Stimulated activated CD8-positive, alpha-beta memory T cell treated with anti-CD3 and anti-CD28 coated beads, Interleukin-4, amount 100 ng/mL, for 48 hours (primary cell): ENCODE measurements around the gene KCNE4.

Source experiments
- DNase-seq: peaks from one replicate; pipeline ENCODE4 v3.0.0-alpha.2; 2020

Gene KCNE4

DNA sequence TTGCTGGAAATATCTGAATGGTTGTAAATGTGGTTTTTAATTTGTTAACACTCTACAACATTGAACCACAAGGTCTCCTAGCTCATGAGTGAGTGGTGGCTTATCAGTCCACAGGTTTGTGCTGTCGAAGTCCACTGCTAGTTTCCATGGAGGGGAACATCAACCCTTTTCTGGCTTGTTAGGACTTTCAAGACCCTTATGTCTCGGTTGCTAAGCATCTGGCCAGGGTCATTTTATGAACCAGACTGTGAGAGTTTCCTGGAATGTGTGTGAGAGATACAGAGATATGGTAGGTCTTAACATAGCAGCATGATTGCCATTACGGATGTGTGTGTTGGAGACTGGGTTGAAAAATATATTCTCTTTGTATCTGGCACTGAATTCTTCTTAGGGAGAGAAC lies 36.9 kb downstream of the KCNE4 start:
- DNase-seq = no peak

DNA sequence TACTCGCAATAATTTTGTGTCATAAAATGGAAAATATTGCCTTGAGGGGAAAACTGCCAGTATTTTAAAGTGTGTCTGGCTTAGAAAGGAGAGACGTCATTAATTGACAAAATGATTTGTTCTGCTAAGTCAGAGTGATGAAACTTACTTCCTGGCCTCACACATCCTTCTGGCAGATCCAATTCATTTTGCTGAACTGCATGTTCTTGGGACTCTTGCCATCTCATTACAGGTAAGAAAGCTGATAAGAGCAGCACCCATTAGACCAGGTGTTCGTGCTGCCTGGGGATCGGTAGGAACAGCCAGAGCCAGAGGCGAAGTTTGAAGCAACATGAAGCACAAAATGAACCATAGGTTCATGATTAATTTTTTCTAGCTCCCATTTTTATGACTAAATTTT lies 38.0 kb downstream of the KCNE4 start:
- DNase-seq = no peak

DNA sequence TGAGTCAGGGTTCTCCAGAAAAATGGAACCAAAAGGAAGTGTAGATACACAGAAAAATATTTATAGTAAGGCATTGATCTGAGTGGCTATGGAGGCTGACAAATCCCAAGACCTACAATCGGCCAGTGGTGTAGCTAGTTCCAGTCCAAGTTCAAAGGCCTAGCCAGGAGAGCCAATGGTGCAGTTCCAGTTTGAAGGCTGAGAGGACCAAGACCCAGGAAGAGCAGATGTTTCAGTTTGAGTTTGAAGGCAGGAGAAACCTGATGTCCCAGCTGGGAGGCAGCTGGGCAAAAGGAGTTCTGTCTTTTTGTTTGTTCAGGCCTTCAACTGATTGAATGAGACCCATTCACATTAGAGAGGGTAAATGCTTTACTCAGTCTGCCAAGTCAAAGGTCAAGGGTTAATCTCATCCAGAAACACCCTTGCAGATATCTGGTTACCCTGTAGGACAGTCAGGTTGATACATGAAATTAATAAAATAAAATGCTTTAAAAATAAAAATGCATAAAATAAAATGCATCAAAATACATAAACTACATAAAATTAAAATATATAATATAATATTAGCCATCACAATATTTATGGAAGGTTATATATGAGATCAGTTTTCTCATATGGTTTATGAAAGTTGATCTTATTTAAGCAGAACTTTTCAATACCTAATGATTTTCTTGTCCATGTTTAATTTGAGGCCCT lies 38.7 kb downstream of the KCNE4 start:
- no peak for DNase-seq

DNA sequence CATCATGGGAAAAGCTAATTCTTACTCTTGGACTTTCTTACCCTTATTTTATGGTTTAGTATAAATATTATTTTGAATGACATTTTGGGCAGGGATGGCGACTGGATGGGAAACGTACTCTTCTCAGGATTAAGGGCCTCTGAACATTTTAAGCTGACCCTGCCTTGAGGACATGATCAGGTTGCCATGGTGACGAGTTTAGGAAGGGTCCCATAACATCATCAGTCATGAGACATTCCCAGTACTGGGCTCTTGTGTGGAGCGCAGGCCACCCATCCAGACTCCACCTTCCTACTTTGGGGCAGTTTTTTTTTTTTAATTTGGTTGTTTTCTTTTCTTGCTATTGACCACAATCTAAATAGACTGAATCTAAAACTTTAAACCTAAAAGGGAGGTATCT lies 40.7 kb downstream of the KCNE4 start:
- no peak for DNase-seq

DNA sequence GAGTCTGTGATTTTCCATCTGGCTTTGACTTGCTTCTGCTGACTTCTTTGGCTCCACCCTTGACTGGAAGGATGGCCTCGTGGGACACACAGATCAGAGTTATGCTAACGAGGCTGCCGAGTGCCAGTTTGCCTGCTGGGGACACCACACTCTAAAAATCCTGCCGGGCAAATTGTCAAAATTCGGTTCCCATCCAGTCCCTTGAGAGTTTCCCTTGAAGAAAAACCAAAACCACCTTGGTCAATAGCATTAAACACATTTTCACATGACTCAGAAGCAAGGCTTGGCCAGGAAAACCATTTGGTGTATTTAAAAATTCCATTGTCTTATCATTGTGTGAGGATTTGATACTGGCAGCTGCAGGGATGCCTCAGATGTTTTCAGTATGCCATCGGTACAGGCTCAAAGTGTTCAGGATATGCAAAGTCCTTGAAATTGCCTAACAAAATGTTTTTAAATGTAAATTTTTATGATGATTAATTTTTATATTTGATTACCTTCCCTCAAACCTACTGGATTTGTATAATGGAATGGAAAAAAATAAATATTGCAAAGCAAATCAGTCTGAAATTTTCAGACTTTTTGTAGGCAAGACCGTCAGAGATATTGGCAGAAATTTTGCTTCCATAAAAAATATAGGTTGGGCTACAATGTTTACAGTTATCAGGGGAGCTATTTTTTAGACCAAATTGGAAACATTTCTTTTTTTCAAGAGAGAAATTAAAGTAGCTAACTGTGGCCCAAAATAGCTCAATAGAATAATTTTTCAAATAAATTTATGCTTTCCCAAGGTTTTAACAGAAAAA lies 41.6 kb downstream of the KCNE4 start:
- DNase-seq = no peak

DNA sequence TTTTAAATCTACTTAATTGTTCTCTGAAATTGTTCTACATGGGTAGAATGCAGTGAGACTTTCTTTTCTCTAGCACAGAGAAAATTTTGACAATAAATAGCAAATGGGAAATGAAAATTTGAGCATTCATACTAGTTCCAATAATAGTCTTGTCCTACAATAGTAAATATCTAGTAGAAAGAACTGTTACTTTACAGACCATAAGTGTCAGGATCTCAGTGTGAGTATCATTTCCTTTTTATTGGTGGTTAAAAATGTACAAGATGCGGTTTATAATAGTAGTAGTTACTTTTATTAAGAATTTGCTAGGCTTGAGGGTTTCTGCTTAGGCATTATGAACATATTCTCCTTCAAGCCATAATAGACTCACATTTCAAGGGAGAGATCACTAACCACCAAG lies 43.2 kb downstream of the KCNE4 start:
- no peak for DNase-seq

DNA sequence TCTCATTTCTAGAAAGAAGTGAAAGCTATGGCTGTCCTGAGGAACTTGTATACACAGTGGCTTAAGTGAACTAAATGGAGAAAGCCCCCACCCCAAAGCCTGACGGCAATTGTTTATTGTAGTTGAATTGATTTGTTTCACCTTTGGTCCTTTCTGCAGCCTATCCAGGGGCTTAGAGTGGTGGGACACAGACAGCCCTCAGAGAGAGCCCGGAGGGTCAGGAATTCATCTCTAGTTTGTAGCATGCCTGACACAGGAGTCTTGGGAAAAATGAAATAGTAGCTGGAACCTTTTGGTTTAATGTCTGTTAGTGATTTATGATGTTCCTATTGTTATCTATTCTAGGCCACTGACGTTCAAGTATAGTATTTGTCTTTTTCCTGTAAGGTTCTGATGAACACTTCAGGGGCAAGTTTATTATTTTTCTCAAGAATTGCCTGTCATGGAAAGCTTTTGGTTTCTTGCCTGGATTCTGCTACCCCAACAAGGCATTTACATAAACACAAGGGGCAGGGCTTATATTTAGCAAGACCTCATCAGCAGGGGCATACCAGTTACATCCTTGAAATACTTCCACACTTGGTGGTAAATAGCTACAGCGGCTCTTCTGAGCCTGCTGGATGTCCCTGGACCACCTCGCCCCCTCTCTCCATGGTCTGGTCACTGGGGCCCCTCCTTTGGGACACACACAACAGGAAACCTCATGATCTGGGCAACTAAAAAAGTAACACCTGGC lies 44.4 kb downstream of the KCNE4 start:
- DNase-seq = no peak

DNA sequence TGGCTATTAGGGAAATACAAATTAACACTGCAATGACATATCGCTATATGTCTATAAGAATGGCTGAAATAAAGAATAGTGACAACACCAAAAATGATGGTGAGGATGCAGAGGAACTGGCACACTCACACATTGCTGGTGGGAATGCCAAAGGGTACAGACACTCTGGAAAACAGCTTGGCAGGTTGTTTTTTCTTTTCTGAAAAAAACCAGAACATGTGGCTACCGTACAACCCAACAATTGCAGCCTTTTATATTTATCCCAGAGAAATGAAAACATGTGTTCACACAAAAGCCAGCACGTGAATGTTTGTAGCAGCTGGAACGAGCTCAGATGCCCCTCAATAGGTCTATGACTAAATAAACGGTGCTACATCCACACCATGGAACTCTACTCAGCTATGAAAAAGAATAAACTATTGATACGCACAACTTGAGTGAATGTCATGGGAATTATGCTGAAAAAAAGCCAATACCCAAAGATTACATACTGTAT lies 45.9 kb downstream of the KCNE4 start:
- DNase-seq = no peak

DNA sequence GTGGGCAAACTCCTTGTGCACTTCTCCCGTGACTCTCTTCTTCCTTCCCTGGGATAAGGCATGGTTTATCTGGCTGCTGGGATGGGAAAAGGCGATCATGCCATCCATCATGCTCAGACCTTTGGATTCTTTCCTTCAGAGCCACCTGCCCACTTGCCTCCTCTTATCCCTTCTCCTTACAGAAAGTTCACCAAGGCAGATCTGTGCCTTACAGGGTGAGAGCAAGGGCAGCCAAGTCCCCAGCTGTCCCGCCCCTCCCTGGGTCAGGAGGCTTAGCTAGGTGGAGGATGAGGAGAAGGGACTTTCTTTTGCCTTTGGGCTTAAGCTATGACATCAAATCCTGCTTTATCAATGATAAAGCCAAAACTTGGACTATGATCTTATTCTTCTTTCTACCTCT lies 47.6 kb downstream of the KCNE4 start:
- no peak for DNase-seq

DNA sequence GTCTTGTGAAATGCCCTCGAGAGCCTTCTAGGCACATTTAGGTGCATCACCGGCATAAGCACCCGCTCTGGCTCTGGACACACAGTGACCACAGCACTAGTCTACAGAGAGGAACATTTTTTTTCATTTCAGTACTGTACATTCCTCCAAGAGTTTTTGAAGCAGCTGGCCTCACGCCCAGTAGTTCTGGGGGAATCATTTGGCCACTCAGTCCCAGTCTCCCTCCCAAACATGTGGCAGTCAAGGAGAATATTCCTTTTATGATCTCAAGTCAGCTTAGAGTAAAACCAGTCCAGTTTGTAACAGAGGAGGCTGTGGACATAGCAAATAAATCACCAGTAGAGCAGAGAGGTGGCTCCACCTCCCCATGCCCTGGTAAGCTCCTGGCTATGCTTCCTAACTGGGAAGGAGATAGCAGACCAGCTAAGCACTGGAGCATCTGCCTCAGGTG lies 48.1 kb downstream of the KCNE4 start:
- DNase-seq = no peak

DNA sequence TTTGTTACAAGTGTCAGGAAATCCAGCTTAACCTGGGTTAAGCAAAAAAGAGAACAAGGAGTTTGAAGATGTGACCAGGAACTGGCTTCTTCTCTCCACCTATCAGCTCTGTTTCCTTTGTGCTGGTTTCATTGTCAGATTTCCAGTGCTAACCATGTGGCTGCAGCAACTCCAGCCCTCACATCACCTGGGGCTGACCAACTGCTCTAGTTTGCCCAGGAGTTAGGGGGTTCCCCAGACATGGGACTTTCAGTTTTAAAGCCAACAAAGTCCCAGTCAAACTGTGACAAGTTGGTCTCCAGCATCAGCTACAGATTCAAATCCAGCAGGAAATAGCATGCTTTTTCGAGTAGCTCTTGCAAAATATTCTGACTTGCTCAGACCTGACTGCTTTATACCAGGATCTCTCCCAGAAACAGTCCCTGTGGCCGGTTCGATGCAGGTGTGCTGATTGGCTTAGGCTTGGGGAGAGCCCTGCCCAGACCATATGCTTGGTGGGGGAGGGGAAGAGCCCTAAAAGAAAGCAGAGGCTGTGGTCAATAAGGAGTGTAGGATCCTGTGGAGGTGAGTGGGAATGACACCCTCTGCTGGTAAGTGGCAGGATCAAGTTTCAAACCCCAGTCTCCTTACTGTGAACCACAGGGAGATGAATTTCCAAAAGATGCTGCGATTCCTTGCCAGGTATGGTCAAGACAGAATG lies 49.5 kb downstream of the KCNE4 start:
- no peak for DNase-seq

DNA sequence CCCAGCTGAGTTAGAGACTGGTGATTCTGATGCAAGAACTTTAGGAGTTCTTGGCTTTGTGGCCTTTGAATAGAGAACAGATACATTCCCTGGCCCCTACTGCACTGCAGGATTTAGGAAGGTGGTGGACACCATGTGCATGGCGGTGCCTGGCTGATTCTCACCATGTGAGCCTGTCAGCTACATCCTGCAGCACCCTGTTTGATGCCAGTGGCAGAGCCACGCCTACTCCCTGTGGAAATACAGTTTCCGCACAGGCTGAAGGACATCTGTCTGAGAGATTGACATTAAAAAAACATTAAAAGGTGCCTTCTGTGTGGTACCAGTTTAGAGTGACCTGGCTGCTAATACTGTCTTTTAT lies 50.0 kb downstream of the KCNE4 start:
- DNase-seq = no peak

DNA sequence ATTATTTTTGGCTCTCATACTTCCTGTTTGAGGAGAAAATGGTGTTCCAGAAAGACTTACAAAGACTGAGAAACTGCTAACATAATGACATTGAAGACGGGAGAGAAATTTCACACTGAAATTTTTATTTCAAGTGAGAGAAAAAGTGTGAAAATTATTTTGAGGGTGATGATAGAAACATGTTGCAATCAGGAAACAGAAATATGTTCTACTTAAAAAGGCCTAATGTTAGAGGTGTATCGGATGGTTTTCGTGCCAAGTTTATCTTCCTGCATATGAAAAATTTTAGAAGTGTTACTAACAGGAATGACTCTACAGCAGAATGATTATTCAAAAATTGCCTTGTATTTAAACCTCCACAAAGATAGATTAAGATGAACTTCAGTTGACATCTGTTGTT lies 50.5 kb downstream of the KCNE4 start:
- no peak for DNase-seq

DNA sequence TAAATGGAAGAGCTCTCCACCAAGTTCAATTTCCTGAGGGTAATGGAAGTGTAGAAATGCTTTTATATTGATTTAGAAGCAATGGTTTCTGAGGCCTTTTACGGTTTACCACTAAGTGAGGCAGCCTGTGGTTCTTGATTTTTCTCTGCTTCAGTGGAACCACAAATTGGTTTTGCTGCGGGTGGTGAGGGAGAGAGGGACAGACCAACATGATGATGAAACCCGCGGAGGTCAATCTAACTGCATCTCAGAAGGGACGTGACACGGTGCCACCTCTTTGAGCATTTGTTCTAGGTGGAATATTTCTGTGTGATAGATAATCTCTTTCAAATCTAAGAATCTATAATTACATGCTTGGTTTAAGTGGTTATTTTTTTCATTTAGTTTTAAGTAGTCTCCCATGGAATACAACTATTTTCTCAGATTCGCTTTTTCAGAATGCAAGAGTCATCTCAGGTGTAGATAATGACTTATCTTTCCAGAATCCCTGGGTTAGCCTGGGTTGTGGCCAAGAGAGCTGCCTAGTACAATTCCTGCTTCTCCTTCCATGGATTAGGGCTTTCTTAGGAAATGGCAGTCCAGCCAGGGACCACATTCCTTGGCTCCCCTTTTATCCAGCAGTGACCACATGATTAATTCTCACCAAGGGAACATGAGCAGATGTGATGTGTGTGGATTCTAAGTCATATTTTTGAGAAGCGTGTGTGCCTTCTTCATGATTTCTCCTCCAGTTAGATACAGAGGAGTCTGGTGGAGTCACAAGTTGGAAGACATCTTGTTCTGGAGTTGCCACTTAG lies 52.5 kb downstream of the KCNE4 start:
- DNase-seq = no peak
